SIG-M5 treated with dmso at 0.1 percent for 504 hours (cell line): ENCODE results near the gene CKS2.
"Not testable (repeated sequence)": the region's sequence is repeated elsewhere in the genome, so short reads cannot be mapped to it uniquely, and the experiment has no call there.

ENCODE experiments used
- DNase-seq: peaks from one replicate; lab custom pipeline; 2025; ENCODE audit not compliant: unreplicated experiment; lab: John Stamatoyannopoulos, UW

CKS2 gene

GRCh38 chr9:89309608-89310474 lies 1.2 kb upstream of the CKS2 start:
- DNase-seq, result peak; percentile 10

DNA sequence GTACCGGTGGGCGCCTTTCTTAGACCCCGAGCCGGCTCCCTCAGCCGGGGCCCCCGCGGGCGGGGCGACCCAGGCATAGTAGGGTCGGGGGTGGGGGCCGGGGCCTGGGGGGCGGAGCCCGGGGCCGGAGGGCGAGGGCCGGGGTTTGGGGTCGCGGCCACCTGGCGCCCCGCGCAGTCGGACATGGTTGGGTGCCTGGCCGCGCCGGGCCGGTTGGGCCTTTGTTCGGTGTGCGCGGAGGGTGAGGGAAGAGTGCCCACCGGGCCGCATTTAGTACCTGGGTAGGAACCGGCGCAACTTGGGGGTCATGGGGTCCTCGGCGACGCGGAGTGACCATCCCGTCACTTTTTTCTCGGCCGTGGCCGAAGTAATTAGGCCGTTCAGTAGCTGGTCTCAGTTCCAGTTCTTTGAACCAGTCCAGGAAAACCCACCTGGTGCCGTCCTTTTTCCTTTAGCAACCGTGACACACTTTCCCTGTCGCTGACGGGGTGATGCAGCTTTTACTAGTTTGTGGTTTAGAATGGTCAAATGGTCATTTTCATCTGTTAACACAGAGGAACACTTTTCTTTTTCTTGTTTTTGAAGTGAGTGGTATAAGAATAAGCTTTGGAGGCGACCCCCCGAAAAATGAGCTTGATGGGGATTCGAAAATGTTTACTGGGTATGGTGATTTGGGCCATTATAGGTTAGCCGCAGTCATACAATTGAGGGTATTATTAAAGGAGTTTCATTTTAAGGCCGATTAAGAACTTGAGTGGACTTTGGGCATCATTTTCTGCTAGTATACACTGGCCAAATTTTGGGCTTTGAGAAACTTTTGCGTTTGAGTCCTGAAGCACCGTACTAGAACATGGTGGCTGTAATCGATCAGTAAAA lies 589 bp downstream of the CKS2 start:
- DNase-seq, result no peak

GRCh38 chr9:89312222-89312571 lies 1.2 kb downstream of the CKS2 start:
- peak; percentile 17 for DNase-seq

DNA sequence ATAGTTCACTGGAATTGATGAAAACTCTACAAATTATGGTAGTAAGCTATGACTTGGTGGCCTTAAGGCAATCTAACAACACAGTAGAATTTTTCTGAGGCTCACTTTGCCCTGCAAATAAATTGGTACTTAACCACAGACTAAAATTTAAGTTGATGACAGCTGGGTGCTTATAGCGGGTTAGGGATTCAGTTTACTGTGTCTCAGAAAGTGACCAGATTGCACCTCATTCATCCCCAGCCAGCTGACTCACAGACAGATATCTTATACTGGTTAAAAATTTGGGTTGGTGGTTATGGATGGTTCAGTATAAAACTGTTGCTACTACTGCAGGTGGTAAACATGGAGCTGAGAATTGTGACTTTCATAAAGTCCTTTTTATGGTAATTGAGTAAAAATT lies 2.8 kb downstream of the CKS2 start:
- no peak for DNase-seq

DNA sequence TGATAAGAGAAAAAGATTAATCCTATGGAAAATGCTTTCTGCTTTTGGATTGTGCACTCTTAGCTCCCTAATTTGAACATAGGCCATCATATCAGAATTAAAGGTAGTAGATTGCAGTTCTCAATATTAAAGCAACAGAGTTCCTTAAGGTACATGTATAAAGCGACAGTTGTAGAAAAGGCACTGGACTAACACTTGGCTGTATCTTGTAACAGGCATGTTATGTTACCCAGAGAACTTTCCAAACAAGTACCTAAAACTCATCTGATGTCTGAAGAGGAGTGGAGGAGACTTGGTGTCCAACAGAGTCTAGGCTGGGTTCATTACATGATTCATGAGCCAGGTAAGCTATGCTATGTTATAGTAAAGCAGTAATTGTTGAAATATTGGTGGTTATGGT lies 4.0 kb downstream of the CKS2 start:
- DNase-seq, result no peak

GRCh38 chr9:89315482-89315881 lies 4.5 kb downstream of the CKS2 start:
- DNase-seq, result no peak

DNA sequence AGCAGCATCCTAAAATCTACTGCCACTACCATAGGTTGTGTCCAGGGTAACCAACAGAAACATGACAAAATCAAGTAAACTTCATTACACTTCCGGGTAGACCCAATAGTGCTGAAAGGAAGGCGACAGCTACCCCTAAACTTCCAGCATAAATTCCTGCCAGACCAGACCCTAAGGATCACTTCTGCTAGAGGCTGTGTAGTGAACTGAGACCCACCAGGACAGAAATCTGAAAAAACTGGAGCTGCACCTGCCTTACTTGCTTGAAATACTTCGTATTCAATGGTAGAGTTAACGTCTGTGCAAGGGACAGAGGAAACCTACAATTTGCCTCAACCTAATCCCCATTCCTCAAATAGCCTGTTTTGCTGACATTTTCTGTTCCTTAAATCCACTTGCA lies 6.3 kb downstream of the CKS2 start:
- no peak for DNase-seq

DNA sequence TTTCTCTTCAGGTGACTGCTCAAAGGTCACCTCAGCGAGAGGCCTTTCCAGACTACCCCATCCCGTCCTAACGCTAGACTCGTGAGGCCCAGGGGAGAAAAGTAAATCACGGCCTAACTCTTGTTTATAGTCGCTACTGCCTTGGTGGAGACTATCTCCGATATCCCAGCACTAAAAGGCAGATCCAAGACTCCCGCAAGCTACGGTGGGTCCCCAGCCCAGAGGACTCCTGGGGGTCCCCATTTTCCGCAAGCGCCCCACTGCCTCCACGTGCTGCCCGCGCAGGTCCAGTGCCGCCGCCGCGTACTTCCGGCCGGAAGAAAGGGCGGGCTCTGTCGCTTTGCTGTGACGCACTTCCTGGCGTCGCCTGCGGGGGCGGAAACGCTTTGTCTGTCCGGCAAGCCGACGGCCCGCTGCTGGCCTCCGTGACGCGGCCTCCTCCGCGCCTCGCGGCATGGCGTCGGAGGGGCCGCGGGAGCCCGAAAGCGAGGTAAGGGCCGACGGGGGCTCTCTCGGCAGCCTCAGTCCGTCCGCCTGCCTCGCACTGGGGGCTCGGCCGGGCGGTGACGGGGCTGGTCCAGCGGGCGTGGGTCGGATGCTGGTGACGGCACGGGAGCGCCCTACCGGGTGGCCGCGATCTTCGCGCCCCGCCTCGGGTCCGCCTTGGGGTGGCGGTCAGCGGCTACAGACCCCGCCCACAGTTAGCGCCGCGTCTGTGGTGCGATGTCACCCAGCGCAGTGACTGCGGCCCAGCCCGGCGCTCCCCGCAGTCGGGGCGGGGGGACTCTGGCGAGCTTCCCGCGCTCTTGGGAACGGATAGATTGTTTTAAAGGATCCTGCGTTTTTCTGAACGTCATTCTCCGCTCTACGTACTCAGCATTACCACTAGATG lies 7.4 kb downstream of the CKS2 start, which contains the start of gene SECISBP2:
Gene SECISBP2, plus strand, starts transcription at position 378 of the 892 bp plus-strand sequence. Its CDS starts 77 bp downstream, at position 455.
- DNase-seq, result peak; percentile 95

DNA sequence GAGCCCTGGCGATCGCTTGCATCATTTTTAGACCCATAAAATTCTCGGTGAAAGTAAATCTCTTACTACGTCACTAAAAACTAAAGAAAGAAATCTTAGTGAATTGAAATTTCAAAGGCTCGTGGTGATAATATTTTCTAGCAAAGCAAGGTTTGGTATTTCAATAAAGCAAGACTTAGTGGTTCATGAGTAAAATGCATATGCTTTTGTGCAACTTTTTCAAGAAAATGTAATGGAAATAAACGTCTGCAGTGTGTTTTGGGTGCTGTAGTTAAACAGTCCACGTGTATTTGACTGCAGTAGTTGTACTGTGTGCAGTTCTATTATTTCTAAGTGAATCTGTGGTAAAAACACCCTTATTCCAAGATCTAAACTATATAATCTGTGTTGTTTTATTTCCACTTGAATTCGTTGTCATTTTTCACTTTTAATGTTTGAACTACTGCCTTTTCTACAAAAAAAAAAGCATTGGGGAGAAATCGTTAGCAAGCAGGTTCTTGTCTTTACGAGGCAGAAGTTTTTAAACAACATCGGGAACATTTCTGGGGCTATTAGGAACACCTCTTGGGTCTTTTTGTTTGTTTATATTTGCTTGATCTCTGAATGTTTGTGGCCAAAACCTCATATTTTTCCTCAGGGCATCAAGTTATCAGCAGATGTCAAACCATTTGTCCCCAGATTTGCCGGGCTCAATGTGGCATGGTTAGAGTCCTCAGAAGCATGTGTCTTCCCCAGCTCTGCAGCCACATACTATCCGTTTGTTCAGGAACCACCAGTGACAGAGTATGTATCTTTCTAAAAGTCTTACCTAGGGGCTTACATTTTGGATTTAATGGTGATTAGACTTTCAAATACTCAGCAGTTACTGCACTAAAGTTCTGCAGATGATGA lies 8.3 kb downstream of the CKS2 start:
- DNase-seq, result no peak

DNA sequence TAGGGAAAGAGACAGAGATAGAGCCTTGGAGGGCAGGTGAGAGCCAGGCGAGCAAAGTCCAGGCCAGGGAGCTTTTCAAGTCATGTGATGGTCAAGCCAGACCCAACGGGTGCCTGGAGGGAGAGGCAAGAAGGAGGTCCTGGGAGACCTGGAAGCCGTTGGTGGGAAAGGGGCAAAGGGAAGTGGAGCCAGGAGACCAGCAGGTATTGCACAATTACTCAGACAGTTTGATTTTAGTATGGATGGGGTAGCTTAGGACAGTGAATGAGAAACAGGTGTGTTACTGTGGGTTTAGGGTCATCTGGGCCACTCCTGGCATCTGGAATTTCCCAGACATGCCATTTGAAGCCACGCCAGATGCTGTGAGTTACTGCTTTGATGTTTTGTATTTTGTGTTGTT lies 12.4 kb downstream of the CKS2 start:
- DNase-seq, result no peak

GRCh38 chr9:89325733-89326132 lies 14.7 kb downstream of the CKS2 start:
- no peak for DNase-seq

DNA sequence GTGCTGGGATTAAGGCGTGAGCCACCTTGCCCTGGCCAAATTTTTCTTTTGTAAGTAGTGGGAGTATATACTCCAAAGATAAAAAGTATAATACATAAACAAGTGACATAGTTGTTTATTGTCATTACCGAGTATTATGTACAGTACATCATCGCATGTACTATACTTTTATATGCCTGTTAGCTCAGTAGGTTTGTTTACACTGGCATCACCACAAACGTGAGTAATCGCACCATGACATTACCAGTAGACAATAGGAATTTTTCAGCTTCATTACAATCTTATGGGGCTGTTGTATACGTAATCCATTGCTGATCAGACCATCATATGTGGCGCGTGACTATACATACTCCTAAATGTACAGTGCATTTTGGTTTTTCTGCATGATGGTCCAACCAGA lies 17.1 kb downstream of the CKS2 start:
- no peak for DNase-seq

GRCh38 chr9:89329917-89330316 lies 18.9 kb downstream of the CKS2 start:
- DNase-seq, result no peak

DNA sequence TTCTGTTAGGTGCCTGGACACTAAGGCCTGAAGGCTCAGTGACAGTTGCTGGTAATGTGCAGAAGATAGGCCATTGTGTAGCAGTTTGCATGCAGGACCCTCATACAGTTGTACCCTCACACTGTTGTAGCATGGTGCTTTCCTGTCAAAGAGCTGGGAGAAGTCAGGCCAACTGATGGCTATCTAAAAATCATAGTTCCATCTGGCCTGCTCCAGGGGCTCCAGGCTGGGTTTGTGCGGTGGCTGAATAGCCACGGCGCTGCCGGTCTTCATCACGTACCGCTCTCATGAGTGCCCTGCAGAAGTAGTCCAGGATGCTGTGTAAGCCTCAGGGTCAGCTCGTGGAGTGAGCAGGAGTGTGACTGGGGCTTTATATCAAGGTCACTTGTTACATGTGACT lies 19.5 kb downstream of the CKS2 start:
- no peak for DNase-seq

- DNase-seq, result no peak
Observed at GRCh38 chr9:89339807-89340206, 28.8 kb downstream of the CKS2 start.

GRCh38 chr9:89340332-89340731 lies 29.3 kb downstream of the CKS2 start:
- no peak for DNase-seq

- DNase-seq, result no peak
Observed at GRCh38 chr9:89342213-89342612, 31.2 kb downstream of the CKS2 start.

GRCh38 chr9:89342948-89343347 lies 32.0 kb downstream of the CKS2 start:
- DNase-seq, result no peak

GRCh38 chr9:89343812-89344211 lies 32.8 kb downstream of the CKS2 start:
- DNase-seq, result not testable (repeated sequence)

GRCh38 chr9:89345476-89345875 lies 34.5 kb downstream of the CKS2 start:
- DNase-seq, result no peak
